Activated gamma-delta T cell treated with anti-CD3 and anti-CD28 coated beads, Interleukin-2, amount 50 U/mL, for 16 hours (primary cell): ENCODE data around the gene TCF12.

Source experiments
- DNase-seq: peaks from one replicate; pipeline ENCODE4 v3.0.0-alpha.2; 2020; ENCODE audit warnings: low read depth

TCF12 gene

DNA sequence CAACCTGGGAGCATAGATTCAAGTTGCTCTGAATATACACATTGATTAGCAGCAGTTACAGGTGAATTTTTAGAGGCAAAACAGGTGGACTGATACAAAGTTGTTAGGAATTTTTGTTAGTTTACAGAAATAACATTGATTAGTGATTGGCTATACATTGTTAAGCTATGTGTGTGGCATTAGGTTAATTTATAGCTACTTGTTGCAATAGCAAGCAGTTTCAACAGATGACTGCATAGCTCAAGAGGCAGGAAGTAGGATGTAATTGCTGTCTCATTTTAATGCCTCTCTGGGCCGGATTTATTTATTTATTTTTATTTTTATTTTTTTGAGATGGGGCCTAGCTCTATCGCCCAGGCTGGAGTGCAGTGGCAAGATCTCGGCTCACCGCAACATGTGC is 99.7 kb downstream of the TCF12 start:
- DNase-seq: no peak

GRCh38 chr15:57019496-57020160 is 101.2 kb downstream of the TCF12 start:
- no peak for DNase-seq

DNA sequence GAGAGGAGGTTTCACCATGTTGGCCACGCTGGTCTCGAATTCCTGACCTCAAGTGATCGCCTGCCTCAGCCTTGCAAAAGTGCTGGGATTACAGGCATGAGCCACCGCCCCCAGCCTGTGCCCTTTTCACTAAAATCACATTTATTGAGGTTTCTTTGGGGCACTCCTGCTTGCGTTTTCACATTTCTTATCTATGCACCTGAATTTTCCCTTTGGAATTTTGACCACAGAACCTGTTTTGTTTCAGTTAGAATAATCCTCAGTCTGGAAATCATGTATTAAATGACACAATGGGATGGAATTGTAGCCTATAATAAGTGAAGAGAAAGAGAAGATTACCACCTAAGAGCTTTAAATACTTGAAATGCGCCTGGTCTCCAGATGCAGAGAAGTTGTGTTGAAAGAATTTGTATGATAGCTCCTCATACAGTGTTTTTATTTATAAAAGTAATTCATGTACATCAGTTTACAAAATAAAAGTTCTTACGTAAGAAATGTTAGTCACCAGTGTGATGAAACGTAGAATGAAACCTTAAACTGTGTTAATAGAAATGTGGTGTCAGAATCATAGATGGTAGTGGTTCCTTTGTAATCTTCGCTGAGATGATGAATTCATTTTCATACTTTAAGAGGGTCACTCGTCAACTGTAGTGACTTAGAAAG is 107.0 kb downstream of the TCF12 start:
- no peak for DNase-seq

- DNase-seq: no peak
These were observed 107.7 kb downstream of the TCF12 start for GRCh38 chr15:57026016-57026592.

- DNase-seq: no peak
These were observed 109.2 kb downstream of the TCF12 start for GRCh38 chr15:57027596-57027995.

DNA sequence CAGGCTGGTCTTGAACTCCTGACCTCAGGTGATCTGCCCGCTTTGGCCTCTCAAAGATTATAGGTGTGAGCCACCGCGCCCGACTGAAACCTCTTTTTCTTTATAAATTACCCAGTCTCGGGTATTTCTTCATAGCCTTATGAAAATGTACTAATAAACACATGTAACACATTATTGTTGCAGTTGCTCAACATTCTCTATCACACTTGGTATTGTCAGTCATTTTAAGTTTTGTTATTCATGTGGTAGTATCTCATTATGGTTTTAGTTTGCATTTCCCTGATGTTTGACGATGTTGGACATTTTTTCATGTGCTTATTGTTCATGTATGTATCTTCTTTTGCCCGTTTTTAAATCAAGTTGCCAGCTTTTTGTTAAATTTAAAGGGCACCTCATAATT is 109.7 kb downstream of the TCF12 start:
- no peak for DNase-seq

DNA sequence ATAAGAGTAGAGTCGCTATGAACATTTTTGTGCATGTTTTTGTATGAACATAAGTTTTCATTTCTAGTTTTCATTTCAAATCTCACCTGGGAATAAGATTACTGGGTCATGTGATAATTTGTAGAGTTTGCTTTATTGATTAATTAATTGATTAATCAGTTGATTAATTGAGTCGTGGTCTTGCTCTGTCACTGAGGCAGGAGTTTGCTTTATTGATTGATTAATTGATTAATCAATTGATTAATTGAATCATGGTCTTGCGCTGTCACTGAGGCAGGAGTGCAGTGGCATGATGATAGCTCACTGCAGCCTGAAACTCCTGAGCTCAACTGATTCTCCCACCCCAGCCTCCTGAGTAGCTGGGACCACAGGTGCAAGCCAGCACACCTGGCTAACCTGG is 111.6 kb downstream of the TCF12 start:
- DNase-seq: no peak

GRCh38 chr15:57031082-57031481 is 112.6 kb downstream of the TCF12 start:
- no peak for DNase-seq

- DNase-seq: no peak
These were observed 113.2 kb downstream of the TCF12 start for GRCh38 chr15:57031605-57032004.

DNA sequence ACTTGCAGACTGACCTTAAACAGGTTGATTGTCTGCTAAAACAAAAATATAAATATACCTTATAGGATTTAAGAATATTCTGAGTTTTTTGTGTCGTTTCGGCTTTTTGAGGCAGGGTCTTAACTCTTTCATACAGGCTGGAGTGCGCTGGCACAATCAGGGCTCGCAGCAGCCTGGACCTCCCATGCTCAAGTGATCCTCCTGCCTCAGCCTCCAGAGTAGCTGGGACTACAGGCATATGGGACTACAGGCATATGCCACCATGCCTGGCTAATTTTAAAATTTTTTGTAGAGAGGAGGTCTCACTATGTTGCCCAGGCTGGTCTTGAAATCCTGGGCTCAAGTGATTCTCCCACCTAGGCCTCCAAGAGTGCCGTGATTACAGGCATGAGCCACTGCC is 113.9 kb downstream of the TCF12 start:
- no peak for DNase-seq

GRCh38 chr15:57033715-57034439 is 115.4 kb downstream of the TCF12 start:
- DNase-seq: no peak

DNA sequence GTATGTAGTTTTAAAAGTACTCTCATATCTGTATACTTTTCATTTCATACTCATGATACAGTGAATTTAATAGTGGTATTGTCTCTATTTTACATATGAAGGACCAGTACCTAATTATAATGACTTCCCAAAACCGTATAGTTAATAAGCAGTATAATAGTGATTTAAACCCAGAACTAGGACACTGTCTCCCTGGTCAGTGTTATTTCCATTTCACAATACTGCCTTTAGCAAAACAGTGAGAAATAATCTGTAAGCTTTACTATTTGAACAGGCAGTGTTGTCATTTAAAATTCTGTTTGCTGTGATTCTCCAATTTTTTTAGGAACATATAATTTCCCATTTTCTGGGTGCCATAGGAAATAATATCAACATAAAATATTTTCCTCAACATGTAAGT is 116.2 kb downstream of the TCF12 start:
- no peak for DNase-seq

- no peak for DNase-seq
These were observed 117.2 kb downstream of the TCF12 start for GRCh38 chr15:57035664-57036063.

DNA sequence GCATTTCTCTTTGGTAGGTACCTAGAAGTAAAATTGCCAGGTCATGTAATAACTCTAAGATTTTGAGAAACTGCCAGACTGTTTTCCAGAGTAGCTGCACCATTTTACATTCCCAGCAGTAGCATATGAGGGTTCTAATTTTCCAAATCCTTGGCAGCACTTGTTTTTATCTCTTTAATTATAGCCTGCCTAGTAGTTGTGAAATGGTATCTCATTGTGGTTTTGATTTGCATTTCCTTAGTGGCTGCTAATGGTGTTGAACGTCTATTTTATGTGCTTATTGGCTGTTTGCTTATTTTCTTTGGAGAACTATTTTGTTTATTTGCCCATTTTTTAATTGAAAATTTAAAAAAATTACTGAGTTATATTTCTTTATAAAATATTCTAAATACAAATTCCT is 117.9 kb downstream of the TCF12 start:
- DNase-seq: no peak

DNA sequence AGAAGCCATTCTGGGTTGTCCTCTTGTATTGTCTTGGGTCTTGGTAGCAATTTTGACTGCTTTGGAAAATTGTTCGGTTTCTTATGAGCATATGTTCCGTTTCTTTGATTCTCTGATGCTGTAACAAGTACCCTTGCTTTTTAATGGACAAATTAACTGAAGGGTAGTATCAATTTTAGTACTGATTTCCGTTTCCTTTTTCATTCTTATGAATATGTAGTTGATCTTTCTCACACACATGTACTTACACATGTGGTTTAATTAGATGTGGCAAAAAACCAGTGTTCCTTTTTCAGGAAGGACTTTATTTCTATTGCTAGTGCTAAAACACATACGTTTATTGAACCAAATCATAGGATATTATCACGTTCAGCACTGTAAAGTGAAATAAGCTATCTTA is 119.1 kb downstream of the TCF12 start:
- DNase-seq: no peak

DNA sequence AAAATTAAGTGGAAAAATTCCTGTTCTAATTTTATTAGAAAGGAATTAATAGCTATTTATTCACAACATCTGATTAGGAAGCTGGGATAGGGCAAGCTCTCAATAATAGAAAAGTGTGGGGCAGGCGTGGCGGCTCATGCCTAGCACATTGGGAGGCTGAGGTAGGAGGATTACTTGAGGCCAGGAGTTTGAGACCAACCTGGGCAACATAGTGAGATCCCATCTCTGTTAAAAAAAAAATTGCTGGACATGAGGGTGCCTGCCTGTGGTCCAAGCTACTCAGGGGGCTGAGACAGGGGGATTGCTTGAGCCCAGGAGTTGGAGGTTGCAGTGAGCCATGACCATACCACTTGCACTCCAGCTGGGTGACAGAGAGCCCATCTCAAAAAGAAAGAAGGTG is 119.6 kb downstream of the TCF12 start:
- no peak for DNase-seq

DNA sequence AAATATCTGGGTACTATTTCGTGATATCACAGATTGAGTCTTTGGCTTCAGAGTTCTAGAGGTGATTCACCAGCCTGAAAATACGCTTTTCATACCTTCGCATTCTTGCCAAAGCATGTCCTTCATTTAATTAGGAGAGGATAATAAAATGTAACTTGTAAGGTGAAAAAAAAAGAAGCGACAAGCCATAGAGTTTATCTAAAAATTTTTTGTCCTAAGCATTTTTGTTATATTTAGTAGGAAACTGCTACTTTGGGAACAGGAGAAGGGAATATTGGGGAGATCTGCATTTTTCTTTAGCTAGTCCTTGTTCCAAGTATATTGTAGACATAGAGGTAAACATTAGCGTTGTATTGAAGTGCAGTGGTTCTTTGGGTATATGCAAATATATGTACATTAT is 120.1 kb downstream of the TCF12 start:
- DNase-seq: no peak

GRCh38 chr15:57041416-57041815 is 123.0 kb downstream of the TCF12 start:
- no peak for DNase-seq

DNA sequence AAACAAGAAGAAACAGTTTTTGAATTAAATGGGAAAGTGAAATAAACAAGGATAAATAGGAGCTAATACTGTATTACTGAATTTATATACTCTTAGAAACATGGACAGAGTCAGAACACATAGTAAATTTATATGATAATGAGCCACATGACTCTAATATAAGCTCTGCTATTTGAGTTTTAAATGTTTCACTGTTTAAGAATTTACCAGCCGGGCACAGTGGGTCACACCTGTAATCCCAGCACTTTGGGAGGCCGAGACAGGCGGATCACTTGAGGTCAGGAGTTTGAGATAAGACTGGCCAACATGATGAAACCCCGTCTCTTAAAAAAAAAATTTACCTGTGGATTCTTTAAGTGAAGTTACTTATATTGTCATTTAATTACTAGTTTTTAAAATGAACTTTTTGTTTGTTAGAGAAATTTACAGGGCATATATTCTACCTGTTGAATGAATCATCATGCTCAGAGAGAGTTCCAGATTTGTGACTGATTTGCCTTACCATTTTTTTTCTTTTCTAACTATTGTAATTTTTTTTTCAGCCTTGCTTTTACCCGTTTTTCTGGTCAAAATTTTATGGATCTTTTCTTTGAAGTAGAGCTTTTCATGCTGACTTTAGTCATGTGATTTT is 125.7 kb downstream of the TCF12 start:
- DNase-seq: no peak

GRCh38 chr15:57044970-57045369 is 126.5 kb downstream of the TCF12 start:
- no peak for DNase-seq

DNA sequence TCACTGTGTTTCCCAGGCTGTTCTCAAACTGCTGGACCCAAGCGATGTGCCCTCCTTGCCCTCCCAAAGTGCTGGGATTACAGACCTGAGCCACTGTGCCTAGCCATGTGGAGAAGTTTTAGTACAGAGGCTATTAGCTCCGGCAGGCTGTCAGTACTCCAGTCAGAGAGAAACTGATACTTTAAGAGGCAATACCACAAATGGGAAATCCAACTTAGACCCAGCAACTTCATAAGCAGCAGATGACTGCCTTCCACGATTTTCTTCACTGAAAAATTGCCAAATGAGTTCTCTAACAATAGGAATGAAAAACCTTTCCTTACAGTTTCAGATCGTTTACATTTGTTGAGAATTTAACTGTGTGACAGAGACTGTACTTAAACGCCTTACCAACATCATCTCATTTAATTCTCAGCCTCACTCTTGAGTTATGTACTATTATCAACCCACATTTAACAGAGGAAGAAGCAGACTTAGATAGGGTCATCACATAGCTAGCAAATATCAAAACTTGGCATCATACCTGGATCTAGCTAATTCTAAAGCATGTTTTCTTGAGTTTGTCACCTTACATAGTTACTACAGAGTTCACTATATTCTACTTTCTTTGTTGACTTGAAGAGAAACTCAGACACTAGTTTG is 127.4 kb downstream of the TCF12 start:
- DNase-seq: no peak

DNA sequence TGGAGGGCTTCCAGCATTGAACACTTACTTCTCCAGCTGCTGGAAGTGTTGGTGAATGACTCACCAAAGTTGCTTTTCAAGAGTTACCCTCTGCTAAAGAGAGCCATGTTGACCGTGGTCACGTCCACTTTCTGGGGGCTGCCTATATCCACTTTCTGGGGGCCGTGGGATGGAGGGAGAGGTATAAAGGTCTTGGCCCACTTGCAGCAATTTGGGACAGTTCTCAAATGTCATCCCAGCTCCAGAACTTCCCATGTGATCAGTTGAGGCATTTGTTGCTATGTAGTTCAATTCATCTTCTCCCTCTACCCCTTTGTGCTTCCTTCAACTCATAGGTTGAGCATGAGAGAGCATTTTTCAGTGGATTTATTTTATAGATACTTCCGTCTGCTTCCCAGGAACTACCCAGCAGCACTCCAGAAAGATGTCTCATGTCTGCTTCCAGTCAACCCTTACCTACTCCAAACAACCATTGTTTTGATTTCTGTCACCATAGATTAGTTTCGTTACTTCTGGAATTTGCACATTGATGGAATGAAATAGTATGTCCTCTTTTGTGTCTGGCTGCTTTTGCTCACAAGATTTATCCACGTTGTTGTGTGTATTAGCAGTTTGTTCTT is 130.6 kb downstream of the TCF12 start:
- DNase-seq: no peak
